ENCODE data around the gene ARID3A.

GRCh38 chr19:1013218-1013617 is 87.4 kb downstream of the ARID3A start:
- TF ChIP-seq, protein P1, sequence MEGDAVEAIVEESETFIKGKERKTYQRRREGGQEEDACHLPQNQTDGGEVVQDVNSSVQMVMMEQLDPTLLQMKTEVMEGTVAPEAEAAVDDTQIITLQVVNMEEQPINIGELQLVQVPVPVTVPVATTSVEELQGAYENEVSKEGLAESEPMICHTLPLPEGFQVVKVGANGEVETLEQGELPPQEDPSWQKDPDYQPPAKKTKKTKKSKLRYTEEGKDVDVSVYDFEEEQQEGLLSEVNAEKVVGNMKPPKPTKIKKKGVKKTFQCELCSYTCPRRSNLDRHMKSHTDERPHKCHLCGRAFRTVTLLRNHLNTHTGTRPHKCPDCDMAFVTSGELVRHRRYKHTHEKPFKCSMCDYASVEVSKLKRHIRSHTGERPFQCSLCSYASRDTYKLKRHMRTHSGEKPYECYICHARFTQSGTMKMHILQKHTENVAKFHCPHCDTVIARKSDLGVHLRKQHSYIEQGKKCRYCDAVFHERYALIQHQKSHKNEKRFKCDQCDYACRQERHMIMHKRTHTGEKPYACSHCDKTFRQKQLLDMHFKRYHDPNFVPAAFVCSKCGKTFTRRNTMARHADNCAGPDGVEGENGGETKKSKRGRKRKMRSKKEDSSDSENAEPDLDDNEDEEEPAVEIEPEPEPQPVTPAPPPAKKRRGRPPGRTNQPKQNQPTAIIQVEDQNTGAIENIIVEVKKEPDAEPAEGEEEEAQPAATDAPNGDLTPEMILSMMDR (IDR thresholded peaks at IDR 0.05): no peak
- TF ChIP-seq POLR2A (IDR thresholded peaks at IDR 0.05) (no peak), EP300 (IDR thresholded peaks at IDR 0.05) (no peak)
